ENCODE results near the gene ZNF764. TPM values are rescaled to one million over a fixed set of nuclear protein-coding genes. Genes with fewer than 3 reads are reported as not detected.
"Not testable (repeated sequence)": the region's sequence is repeated elsewhere in the genome, so short reads cannot be mapped to it uniquely, and the experiment has no call there.

ZNF764 gene
- total RNA-seq, 1 donor, result 5.3 TPM

- no peak for TF ChIP-seq CTCF (IDR thresholded peaks at IDR 0.05; ENCODE audit: insufficient read depth, low read length)
- H3K4me3 ChIP-seq (ENCODE audit: low read depth, low read length), result no peak overlapping the region
- DNase-seq (ENCODE audit: low read depth), result no peak
Measured at GRCh38 chr16:30524575-30525568, 33.3 kb downstream of the ZNF764 start.

- no peak for TF ChIP-seq CTCF (IDR thresholded peaks at IDR 0.05; ENCODE audit: insufficient read depth, low read length)
- DNase-seq (ENCODE audit: low read depth), result no peak
- no peak overlapping the region for H3K4me3 ChIP-seq (ENCODE audit: low read depth, low read length)
Measured at GRCh38 chr16:30523768-30524574, 34.2 kb downstream of the ZNF764 start.

- not testable (repeated sequence) for DNase-seq (ENCODE audit: low read depth); H3K4me3 ChIP-seq (ENCODE audit: low read depth, low read length)
Measured at GRCh38 chr16:30522702-30523463, 35.3 kb downstream of the ZNF764 start.

GRCh38 chr16:30521873-30522641 is 36.1 kb downstream of the ZNF764 start:
- no peak for DNase-seq (ENCODE audit: low read depth)
- TF ChIP-seq CTCF (IDR thresholded peaks at IDR 0.05; ENCODE audit: insufficient read depth, low read length), result no peak
- H3K4me3 ChIP-seq (ENCODE audit: low read depth, low read length), result no peak overlapping the region

- no peak for TF ChIP-seq CTCF (IDR thresholded peaks at IDR 0.05; ENCODE audit: insufficient read depth, low read length)
- no peak overlapping the region for H3K4me3 ChIP-seq (ENCODE audit: low read depth, low read length)
- no peak for DNase-seq (ENCODE audit: low read depth)
Measured at GRCh38 chr16:30521476-30521872, 36.7 kb downstream of the ZNF764 start.

GRCh38 chr16:30519120-30520049 is 38.8 kb downstream of the ZNF764 start:
- H3K4me3 ChIP-seq (ENCODE audit: low read depth, low read length), result no peak overlapping the region
- no peak for TF ChIP-seq CTCF (IDR thresholded peaks at IDR 0.05; ENCODE audit: insufficient read depth, low read length)
- no peak for DNase-seq (ENCODE audit: low read depth)
